Astrocyte (in vitro differentiated cells and primary cell): Measurements from ENCODE around the gene NTM.

Experiments
- CTCF ChIP-seq: IDR thresholded peaks from 2 replicates; pipeline ENCODE4 v1.5.1; 2011; ENCODE audit warnings: low read depth, mild to moderate bottlenecking, inconsistent platforms, low read length, moderate library complexity; ENCODE audit not compliant: insufficient read depth
- EZH2 ChIP-seq: IDR thresholded peaks from 2 replicates; pipeline ENCODE4 v1.6.1; 2012; ENCODE audit warnings: mild to moderate bottlenecking, low read length, inconsistent platforms; ENCODE audit not compliant: insufficient read depth

GRCh38 chr11:131609921-131610320 lies 239.5 kb downstream of the NTM start:
- TF ChIP-seq CTCF (no peak), EZH2 (no peak)
